ENCODE data around the gene FBXL20.

DNA sequence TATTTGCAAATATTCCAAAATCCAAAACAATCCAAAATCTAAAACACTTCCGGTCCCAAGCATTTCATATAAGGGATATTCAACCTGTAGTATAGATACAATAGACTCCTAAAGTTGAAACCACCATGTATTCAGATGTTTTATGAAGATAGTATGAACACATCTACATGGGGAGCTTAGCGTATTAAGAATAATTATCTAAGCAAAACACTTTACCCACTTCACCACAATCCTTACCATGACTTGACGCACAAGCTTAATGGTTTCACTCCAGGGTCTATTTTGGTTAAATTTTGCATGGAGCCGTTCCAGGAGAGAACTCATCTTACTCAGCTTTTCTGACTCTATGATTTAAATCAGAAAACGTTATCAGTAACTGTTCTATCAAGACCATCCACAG, 46.1 kb upstream of the FBXL20 start:
- TF ChIP-seq, protein P1, sequence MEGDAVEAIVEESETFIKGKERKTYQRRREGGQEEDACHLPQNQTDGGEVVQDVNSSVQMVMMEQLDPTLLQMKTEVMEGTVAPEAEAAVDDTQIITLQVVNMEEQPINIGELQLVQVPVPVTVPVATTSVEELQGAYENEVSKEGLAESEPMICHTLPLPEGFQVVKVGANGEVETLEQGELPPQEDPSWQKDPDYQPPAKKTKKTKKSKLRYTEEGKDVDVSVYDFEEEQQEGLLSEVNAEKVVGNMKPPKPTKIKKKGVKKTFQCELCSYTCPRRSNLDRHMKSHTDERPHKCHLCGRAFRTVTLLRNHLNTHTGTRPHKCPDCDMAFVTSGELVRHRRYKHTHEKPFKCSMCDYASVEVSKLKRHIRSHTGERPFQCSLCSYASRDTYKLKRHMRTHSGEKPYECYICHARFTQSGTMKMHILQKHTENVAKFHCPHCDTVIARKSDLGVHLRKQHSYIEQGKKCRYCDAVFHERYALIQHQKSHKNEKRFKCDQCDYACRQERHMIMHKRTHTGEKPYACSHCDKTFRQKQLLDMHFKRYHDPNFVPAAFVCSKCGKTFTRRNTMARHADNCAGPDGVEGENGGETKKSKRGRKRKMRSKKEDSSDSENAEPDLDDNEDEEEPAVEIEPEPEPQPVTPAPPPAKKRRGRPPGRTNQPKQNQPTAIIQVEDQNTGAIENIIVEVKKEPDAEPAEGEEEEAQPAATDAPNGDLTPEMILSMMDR (IDR thresholded peaks at IDR 0.05): no peak
- no peak for TF ChIP-seq POLR2AphosphoS5 (IDR thresholded peaks at IDR 0.05)

Measured in breast epithelium (tissue), 3 donors.